ENCODE measurements around the gene HSD17B12.
A peak's percentile ranks its signal among the peaks of the same experiment; 100 is the strongest.

Gene HSD17B12

GRCh38 chr11:43689167-43689566 is 8.6 kb downstream of the HSD17B12 start:
- no peak for DNase-seq

GRCh38 chr11:43690929-43691725 is 10.6 kb downstream of the HSD17B12 start:
- DNase-seq: no peak

- DNase-seq: no peak
These were observed 11.3 kb downstream of the HSD17B12 start for GRCh38 chr11:43691806-43692205.

GRCh38 chr11:43693069-43693468 is 12.5 kb downstream of the HSD17B12 start:
- no peak for DNase-seq

DNA sequence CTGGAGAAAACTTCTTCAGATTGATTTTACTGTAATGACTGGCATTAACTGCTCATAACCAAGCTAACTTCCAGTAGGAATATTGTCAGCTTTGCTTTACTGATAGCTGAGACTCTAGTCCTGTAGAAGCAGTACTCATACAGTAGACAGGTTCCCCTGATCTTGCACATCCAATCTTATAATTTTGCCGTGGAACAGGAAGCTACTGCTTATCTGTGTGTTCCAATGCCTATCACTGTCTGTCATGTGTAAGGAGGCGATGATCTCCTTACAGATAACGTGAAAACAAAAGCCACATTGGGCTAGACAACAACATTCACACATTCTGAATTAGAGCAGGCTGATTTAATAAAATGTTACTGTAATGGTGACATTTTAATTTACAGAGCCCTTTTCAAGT is 13.2 kb downstream of the HSD17B12 start:
- DNase-seq: no peak

- no peak for DNase-seq
These were observed 13.9 kb downstream of the HSD17B12 start for GRCh38 chr11:43694477-43694876.

GRCh38 chr11:43697679-43698078 is 17.1 kb downstream of the HSD17B12 start:
- DNase-seq: no peak

DNA sequence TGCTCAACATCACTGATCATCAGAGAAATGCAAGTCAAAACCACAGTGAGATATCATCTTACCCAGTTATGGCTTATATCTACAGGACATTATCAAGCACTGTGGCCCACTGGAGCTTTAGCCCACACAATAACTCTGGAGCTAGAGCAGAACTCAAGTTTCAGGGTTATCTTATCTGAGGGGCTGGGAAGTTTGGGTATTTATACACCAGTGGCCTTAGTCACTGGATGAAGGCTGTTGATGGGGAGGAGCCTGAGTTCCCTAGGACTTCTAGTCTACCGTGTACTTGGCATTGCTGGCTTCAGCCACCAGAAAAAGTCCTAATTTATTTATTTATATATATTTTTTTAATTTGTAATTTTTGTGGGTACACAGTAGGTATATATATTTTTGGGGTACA is 19.3 kb downstream of the HSD17B12 start:
- no peak for DNase-seq

DNA sequence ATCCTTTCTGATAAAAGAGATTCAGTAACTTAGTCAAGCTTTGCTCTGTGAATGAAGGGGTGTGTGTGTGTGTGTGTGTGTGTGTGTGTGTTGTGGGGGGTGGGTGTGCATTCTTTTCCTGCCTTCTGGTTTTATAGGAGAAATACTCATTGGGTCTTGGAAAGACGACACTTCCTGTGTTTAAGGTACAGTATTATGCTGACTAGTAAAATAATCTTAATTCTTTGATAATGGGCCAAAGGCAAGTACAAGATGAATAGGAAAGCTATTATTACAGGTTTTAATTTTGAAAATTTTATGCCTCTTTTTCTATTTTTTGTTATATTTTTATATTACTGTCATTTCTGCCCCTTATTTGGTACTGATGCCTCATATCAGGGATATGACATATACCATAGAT is 26.1 kb downstream of the HSD17B12 start:
- DNase-seq: no peak

DNA sequence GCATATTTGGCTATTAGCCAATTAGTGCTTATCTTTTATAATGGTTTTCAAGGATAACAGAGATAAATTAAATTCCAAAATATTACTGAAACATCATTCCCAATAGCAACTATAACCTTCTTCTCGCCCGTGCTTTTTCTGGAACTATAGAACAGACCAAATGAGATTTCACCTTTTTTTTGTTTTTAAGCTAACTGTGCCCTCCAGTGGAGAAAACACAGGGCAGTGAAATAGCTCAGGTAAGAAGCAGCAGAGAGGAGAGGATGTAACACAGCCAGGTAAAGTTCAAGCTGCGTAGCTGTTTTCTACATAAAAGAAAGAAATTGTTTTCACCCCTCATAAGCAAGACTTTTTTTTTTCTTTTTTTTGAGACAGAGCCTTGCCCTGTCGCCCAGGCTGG is 28.2 kb downstream of the HSD17B12 start:
- DNase-seq: peak; percentile 5

DNA sequence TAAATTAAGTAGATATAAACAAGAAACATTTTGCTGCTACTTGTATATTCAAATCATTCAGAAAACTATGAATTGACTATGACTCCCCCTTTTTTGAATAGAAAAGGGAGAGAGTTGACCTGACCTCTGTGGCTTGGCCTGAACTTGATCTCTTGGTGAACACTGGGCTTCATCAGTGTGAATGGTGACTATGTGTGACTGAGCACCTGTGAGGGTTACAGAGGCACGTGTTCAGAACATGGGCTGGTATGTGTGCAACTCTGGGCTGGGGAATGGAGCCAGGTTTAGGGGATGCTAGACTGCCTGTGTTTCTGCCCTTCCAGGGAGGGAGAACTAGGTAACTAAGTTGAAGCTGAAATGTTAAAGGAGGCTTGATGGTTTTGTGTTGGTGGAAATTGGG is 29.2 kb downstream of the HSD17B12 start:
- DNase-seq: no peak

DNA sequence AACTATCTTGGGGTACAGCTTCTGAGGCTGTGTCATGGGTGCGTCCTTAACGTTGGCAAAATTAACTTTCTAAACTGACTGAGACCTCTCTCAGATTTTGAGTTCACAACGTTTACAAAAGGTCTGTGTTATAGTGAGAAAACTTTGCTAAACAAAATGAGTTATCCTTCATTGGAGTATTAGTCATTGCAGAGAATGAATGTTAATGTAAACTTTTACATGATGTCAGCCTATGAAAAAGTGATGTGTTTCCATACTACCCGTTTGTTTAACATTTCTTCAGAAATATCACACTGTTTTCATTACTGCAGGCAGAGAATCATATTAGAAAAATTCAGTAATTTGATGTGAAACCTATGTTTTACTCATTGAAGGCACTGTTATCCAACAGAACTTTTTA is 32.1 kb downstream of the HSD17B12 start:
- no peak for DNase-seq

- no peak for DNase-seq
These were observed 37.8 kb downstream of the HSD17B12 start for GRCh38 chr11:43718373-43718772.

GRCh38 chr11:43723617-43724016 is 43.1 kb downstream of the HSD17B12 start:
- peak; percentile 31 for DNase-seq

DNA sequence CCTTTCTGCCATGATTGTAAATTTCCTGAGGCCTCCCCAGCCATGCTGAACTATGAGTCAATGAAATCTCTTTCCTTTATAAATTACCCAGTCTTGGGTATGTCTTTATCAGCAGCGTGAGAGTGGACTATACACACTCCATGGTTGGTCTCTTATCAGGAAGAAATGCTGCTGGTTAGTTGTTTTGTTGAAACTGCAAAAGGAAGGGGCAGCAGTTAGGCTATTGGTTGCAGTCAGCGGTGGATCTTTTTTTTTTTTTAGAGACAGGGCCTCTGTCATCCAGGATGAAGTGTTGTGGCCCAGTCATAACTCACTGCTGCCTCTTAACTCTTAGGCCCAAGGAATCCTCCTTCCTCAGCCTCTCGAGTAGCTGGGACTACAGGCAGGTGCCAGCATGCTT is 51.7 kb downstream of the HSD17B12 start:
- DNase-seq: no peak

DNA sequence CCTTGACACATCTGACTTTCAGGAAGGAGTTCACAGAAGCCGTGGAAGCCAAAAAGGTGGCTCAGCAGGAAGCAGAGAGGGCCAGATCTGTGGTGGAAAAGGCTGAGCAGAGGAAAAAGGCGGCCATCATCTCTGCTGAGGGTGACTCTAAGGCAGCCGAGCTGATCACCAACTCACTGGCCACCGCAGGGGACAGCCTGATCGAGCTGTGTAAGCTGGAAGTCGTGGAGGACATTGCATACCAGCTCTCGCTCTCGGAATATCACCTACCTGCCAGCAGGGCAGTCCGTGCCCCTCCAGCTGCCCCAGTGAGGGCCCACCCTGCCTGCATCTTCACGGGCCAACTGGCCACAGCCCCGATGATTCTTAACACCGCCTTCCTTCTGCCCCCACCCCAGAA is 53.7 kb downstream of the HSD17B12 start:
- no peak for DNase-seq

DNA sequence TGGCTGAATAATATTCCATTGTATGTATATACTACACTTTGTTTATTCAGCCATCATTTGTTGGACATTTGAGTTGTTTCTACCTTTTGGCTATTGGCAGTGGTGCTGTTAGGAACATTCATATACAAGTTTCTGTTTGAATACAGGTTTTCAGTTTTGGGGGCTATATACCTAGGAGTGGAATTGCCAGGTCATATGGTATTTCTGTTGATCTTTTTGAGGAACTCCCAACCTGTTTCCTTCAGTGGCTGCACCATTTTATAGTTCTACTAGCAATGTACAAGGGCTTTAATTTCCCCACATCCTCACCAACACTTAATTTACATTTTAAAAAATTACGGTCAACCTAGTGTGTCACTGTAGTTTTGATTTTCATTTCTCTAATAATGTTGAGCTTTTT is 54.6 kb downstream of the HSD17B12 start:
- no peak for DNase-seq

- no peak for DNase-seq
These were observed 55.4 kb downstream of the HSD17B12 start for GRCh38 chr11:43735961-43736360.

GRCh38 chr11:43736502-43737200 is 56.1 kb downstream of the HSD17B12 start:
- no peak for DNase-seq

GRCh38 chr11:43737201-43737590 is 56.7 kb downstream of the HSD17B12 start:
- no peak for DNase-seq

- DNase-seq: no peak
These were observed 58.3 kb downstream of the HSD17B12 start for GRCh38 chr11:43738600-43739409.

GRCh38 chr11:43746670-43747069 is 66.1 kb downstream of the HSD17B12 start:
- DNase-seq: no peak

GRCh38 chr11:43747130-43747802 is 66.7 kb downstream of the HSD17B12 start:
- no peak for DNase-seq
